B cell (primary cell): Measurements from ENCODE around the gene MAMDC4. TPM values are rescaled to one million over a fixed set of nuclear protein-coding genes. Genes with fewer than 3 reads are reported as not detected.

Source experiments
- ATAC-seq: fragments of 200-7000 bp; cut with Tn5 transposase; one replicate; pipeline ENCODE4 v1.10.0; 2021; ENCODE audit warnings: low read depth, mild to moderate bottlenecking, moderate number of reproducible peaks, moderate library complexity
- CTCF ChIA-PET: fragments of 350-600 bp; sonication (Branson Sonifier 250); formaldehyde crosslinking; loops from one replicate; lab custom pipeline; 2021; ENCODE audit warnings: antibody characterized with exemption, inconsistent platforms; lab: Charles Lee
- POLR2A ChIA-PET: fragments of 350-600 bp; sonication (Branson Sonifier 250); formaldehyde crosslinking; loops from one replicate; lab custom pipeline; 2021; ENCODE audit warnings: antibody characterized with exemption; lab: Charles Lee
- DNase-seq: peaks from one replicate; pipeline ENCODE4 v3.0.0; 2013
- H2AFZ ChIP-seq: 2 replicates; pipeline ENCODE4 v1.6.1; 2012; ENCODE audit warnings: mild to moderate bottlenecking, low read depth, low read length; ENCODE audit not compliant: insufficient read depth, poor library complexity, severe bottlenecking
- H3K27ac ChIP-seq, 2 donors: 1 replicate in 1 of 2; 2 replicates in 1 of 2; pipeline ENCODE4 v1.5.1; 2012 to 2013; ENCODE audit warnings: low read length in 2 of 2, mild to moderate bottlenecking in 2 of 2, moderate library complexity in 1 of 2
- H3K27me3 ChIP-seq, 4 experiments: fragments of 200-600 bp in 1 of 4; sonication (generic) in 1 of 4; replicated peaks in 1 of 4; 1 replicate in 2 of 4; 2 replicates in 2 of 4; pipeline versions ENCODE4 v1.6.1 to v1.7.0; 2013 to 2016; ENCODE audit warnings: low read length in 3 of 4, mild to moderate bottlenecking in 2 of 4, mixed read lengths in 1 of 4, moderate library complexity in 1 of 4; ENCODE audit not compliant: insufficient read depth in 4 of 4, control insufficient read depth in 3 of 4; ENCODE audit errors: control extremely low read depth in 1 of 4
- H3K36me3 ChIP-seq, 2 experiments: replicated peaks in 1 of 2; 1 replicate in 1 of 2; 2 replicates in 1 of 2; pipeline versions ENCODE4 v1.6.1 to v1.7.1; 2013; ENCODE audit warnings: low read length in 1 of 2; ENCODE audit not compliant: insufficient read depth in 2 of 2, control insufficient read depth in 1 of 2; ENCODE audit errors: control extremely low read depth in 1 of 2, extremely low read depth in 1 of 2
- H3K4me1 ChIP-seq, 2 donors: fragments of 200-600 bp in 1 of 2; sonication (generic) in 1 of 2; 1 replicate in 1 of 2; 2 replicates in 1 of 2; pipeline versions ENCODE4 v1.5.1 to v1.6.1; 2013 to 2017; ENCODE audit warnings: low read length in 2 of 2; ENCODE audit not compliant: control insufficient read depth in 2 of 2, insufficient read depth in 2 of 2
- H3K4me2 ChIP-seq: replicated peaks from 2 replicates; pipeline ENCODE3; 2012; ENCODE audit warnings: mild to moderate bottlenecking, low read depth, low read length; ENCODE audit not compliant: poor library complexity, severe bottlenecking
- H3K4me3 ChIP-seq, 5 experiments: fragments of 200-600 bp in 1 of 5; sonication (generic) in 1 of 5; 1 replicate in 3 of 5; 2 replicates in 2 of 5; pipeline versions ENCODE4 v1.5.1 to v1.7.0; 2011 to 2016; ENCODE audit warnings: low read length in 4 of 5, mild to moderate bottlenecking in 4 of 5, low read depth in 2 of 5, control low read depth in 1 of 5, moderate library complexity in 1 of 5; ENCODE audit not compliant: insufficient read depth in 1 of 5; ENCODE audit errors: control extremely low read depth in 1 of 5, extremely low read depth in 1 of 5
- H3K79me2 ChIP-seq: fragments of 200-600 bp; sonication (generic); one replicate; pipeline ENCODE4 v1.6.0; 2016; ENCODE audit warnings: low read length; ENCODE audit not compliant: control insufficient read depth, insufficient read depth
- H3K9ac ChIP-seq: fragments of 200-600 bp; sonication (generic); 2 replicates; pipeline ENCODE4 v1.6.1; 2017; ENCODE audit warnings: mild to moderate bottlenecking, low read length, moderate library complexity
- H3K9me3 ChIP-seq, 3 donors: one replicate each; pipeline versions ENCODE4 v1.6.1 to v1.7.1; 2013; ENCODE audit warnings: low read length in 2 of 3; ENCODE audit not compliant: control insufficient read depth in 2 of 3, insufficient read depth in 1 of 3; ENCODE audit errors: control extremely low read depth in 1 of 3
- H4K20me1 ChIP-seq: 2 replicates; pipeline ENCODE4 v1.6.0; 2012; ENCODE audit warnings: mild to moderate bottlenecking, low read length; ENCODE audit not compliant: insufficient read depth, control insufficient read depth, poor library complexity, severe bottlenecking
- H3K27ac Mint-ChIP-seq: one replicate; pipeline ENCODE4 v1.8.0; 2021; ENCODE audit warnings: mixed read lengths
- H3K27me3 Mint-ChIP-seq: one replicate; pipeline ENCODE4 v1.8.0; 2021; ENCODE audit warnings: mixed read lengths
- H3K4me1 Mint-ChIP-seq: one replicate; pipeline ENCODE4 v1.8.0; 2021; ENCODE audit warnings: mixed read lengths
- H3K4me3 Mint-ChIP-seq: one replicate; pipeline ENCODE4 v1.8.0; 2021; ENCODE audit warnings: mixed read lengths
- H3K9me3 Mint-ChIP-seq: one replicate; pipeline ENCODE4 v1.8.0; 2022; ENCODE audit warnings: mixed read lengths; ENCODE audit not compliant: insufficient read depth
- EZH2 ChIP-seq: IDR thresholded peaks from 2 replicates; pipeline ENCODE4 v1.6.1; 2012; ENCODE audit warnings: borderline replicate concordance, low read depth, mild to moderate bottlenecking, moderate library complexity, low read length; ENCODE audit not compliant: insufficient read depth, poor library complexity, severe bottlenecking
- WGBS: methylation state at CpG from one replicate; pipeline ENCODE4 v1.1.5; 2013; ENCODE audit warnings: missing lambda C conversion rate; ENCODE audit not compliant: insufficient coverage; 5-methylcytosine and 5-hydroxymethylcytosine counted together
- intact Hi-C: fragments of 100-400 bp; cut with micrococcal nuclease; formaldehyde crosslinking; loops from one replicate; pipeline ENCODE4 v1.10.0; 2022
- polyA plus RNA-seq: library from polyadenylated mRNA; depleted of rRNA; stranded (reverse); fragments of >200 nt; gene quantifications from 2 replicates; pipeline ENCODE4 v1.2.3, GENCODE V29; 2012
- total RNA-seq, 2 donors: library from RNA; stranded (reverse); fragments of 120-200 nt in 1 of 2; gene quantifications; 1 replicate in 1 of 2; 2 replicates in 1 of 2; pipeline versions ENCODE4 v1.2.3 to v1.2.4, GENCODE V29; 2013 to 2022
- TF ChIP-seq, protein P1 (sequence below): fragments of 200-600 bp; IDR thresholded peaks from one replicate; pipeline ENCODE4 v1.8.0; 2022; ENCODE audit warnings: antibody characterized with exemption, mild to moderate bottlenecking

Gene MAMDC4
- total and polyA plus RNA-seq, 2 donors (not counting 1 experiment from before 2014, with no cell fraction given), result 5.4 to 6.8 TPM

DNA sequence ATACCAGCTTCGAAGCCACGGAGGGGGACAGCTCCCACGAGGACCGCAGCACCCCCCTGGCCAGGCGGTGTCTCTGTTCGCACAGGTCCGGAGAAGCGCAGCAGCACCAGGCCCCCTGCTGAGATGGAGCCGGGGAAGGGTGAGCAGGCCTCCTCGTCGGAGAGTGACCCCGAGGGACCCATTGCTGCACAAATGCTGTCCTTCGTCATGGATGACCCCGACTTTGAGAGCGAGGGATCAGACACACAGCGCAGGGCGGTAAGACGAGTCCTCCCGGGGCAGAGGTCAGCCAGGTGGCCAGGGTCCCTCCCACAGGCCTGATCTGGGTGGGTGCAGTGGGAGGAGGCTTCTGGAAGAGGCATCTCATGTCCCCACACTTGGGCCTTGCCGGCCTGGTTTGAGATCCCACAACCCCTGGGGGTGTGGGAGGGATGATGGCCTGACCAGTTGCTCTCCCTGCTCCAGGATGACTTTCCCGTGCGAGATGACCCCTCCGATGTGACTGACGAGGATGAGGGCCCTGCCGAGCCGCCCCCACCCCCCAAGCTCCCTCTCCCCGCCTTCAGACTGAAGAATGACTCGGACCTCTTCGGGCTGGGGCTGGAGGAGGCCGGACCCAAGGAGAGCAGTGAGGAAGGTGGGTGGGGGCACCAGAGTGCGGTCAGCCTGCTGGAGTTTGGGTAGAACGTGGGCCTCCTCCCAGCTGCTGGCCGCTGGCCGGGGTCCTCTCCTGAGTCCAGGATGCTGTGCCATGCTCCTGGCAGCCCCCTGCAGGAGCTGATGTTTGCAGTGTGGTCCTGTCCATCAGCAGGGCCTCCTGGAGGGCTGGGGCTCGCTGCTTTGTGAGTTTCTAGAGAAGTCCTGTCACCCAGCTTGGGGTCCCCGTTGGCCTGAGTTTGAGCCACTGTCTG lies 12.7 kb upstream of the MAMDC4 start:
- DNase-seq (no peak), ATAC-seq (no peak)
- ChIA-PET POLR2A (no interaction called here), CTCF (interaction anchor here (3.6 kb wide), 1 partner anchor 196 kb away, joined by 29 read pairs; no protein-coding TSS in a partner anchor)
- Mint-ChIP-seq H3K4me1 (peaks cover 11% of the 10 kb centered on the region), H3K9me3 (no peaks in the 10 kb centered on the region), H3K27ac (no peak overlapping the region), H3K27me3 (no peaks in the 10 kb centered on the region), H3K4me3 (no peak overlapping the region)
- intact Hi-C loops, result no loop called here
- WGBS, result 94% methylated on average over 33 of the region's 36 CpGs
- Histone ChIP-seq H4K20me1 (peaks cover 13% of the 10 kb centered on the region), H3K9me3 (peaks cover 0 to 6% (median 0%) of the 10 kb centered on the region in 3 donors), H3K79me2 (no peaks in the 10 kb centered on the region), H3K36me3 (no peaks in the 10 kb centered on the region), H3K27me3 (peaks cover 0 to 13% (median 3%) of the 10 kb centered on the region in 4 experiments), H3K4me1 (peaks cover 11 to 26% of the 10 kb centered on the region in 2 donors), H3K27ac (no peak overlapping the region), H3K4me2 (no peak overlapping the region), H2AFZ (no peak overlapping the region), H3K9ac (no peak overlapping the region), H3K4me3 (no peak overlapping the region)
- TF ChIP-seq EZH2, result no peak
- TF ChIP-seq, protein P1, sequence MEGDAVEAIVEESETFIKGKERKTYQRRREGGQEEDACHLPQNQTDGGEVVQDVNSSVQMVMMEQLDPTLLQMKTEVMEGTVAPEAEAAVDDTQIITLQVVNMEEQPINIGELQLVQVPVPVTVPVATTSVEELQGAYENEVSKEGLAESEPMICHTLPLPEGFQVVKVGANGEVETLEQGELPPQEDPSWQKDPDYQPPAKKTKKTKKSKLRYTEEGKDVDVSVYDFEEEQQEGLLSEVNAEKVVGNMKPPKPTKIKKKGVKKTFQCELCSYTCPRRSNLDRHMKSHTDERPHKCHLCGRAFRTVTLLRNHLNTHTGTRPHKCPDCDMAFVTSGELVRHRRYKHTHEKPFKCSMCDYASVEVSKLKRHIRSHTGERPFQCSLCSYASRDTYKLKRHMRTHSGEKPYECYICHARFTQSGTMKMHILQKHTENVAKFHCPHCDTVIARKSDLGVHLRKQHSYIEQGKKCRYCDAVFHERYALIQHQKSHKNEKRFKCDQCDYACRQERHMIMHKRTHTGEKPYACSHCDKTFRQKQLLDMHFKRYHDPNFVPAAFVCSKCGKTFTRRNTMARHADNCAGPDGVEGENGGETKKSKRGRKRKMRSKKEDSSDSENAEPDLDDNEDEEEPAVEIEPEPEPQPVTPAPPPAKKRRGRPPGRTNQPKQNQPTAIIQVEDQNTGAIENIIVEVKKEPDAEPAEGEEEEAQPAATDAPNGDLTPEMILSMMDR, result no peak
